ENCODE results near the gene ESRRG.

The ESRRG gene

DNA sequence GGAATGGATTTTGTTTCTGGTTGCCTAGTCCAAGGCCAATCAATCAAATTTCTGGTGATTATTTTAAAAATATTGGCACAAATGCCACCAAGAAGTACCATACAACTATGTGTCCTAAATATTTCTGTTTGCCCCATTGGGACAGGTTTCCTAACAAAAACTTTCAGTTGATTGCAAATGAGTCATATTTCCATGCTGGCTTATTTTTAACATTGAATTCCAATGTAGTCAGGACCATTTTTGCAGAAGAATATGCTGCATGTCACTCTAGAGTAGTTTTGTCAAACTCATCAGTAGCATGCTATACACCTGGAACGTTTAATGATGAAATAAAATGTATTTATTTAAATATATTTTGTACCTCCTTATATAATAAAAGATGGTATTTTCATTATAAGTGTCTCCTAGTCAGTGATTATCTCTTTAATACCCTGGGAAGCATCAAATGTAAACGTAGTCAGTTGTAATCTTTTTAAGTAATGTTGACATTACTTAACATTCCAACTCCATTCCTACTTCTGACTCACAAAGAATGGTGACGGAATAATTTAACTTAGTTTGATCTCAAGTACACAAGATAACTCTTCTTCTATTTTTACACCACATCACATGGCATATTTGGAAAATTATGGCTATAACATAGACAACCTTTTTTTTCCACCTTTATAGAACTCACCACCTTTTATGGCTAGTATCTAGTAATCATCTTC lies 261.0 kb downstream of the ESRRG start:
- Histone ChIP-seq H3K9me3 (ENCODE audit: control insufficient read depth in 2 of 2, low read length in 2 of 2) (no peaks in the 10 kb centered on the region), H3K9ac (ENCODE audit: low read depth in 1 of 2, low read length in 2 of 2) (no peak overlapping the region), H3K27me3 (ENCODE audit: control insufficient read depth in 2 of 2, insufficient read depth in 2 of 2, low read length in 2 of 2) (no peaks in the 10 kb centered on the region), H3K4me1 (ENCODE audit: control insufficient read depth in 2 of 2, insufficient read depth in 2 of 2, low read length in 2 of 2) (no peaks in the 10 kb centered on the region), H3K27ac (ENCODE audit: low read depth in 2 of 2, low read length in 2 of 2) (no peak overlapping the region), H3K4me3 (ENCODE audit: low read length in 2 of 2) (no peak overlapping the region), H3K36me3 (ENCODE audit: control insufficient read depth in 2 of 2, insufficient read depth in 2 of 2, low read length in 2 of 2) (no peaks in the 10 kb centered on the region)

DNA sequence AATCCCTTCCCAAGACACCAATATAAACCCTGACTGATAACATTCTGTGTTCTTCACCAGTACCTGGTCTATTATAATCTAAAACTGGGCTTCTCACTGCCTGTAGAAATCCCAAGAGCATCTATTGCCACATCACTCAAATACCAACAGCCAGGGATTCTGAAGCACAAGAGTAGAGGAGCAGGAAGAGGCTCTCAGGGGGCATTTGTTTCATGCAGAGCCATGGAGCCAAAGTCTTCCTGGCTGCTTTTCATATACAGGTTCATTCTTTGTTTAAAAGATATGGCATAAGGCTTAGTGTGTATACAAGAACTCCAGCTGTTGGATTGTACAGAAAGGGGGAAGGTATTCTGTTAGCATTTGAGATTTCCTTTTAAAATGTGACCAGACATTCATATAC lies 261.8 kb downstream of the ESRRG start:
- Histone ChIP-seq H3K27ac (ENCODE audit: low read depth in 2 of 2, low read length in 2 of 2) (no peak overlapping the region), H3K4me3 (ENCODE audit: low read length in 2 of 2) (no peak overlapping the region), H3K27me3 (ENCODE audit: control insufficient read depth in 2 of 2, insufficient read depth in 2 of 2, low read length in 2 of 2) (no peaks in the 10 kb centered on the region), H3K9ac (ENCODE audit: low read depth in 1 of 2, low read length in 2 of 2) (no peak overlapping the region), H3K9me3 (ENCODE audit: control insufficient read depth in 2 of 2, low read length in 2 of 2) (no peaks in the 10 kb centered on the region), H3K4me1 (ENCODE audit: control insufficient read depth in 2 of 2, insufficient read depth in 2 of 2, low read length in 2 of 2) (no peaks in the 10 kb centered on the region), H3K36me3 (ENCODE audit: control insufficient read depth in 2 of 2, insufficient read depth in 2 of 2, low read length in 2 of 2) (no peaks in the 10 kb centered on the region)

DNA sequence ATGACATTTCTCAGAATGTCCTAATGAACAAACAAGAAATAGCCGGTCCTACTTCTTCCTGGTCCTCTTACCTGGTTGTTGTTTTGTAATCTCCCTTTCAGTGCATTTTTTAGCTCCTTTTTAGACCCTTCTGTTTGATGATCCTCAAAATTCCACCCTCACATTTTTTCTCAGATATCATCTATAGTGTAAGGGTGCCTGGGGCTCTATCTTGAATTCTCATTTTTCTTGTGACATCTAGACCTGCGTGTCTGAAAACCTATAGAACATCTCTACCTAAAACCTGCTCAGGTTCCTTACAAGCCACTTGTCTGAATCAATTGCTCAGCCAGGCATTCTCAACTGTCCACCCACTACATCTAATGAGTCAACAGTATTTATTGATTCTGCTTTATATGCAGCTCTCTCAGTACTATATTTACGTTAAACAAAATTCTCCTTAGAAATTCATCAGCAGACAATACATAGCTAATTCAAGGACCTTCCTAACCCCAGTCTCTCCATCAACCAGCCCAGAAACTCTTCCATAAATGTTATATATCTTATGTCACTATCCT lies 263.5 kb downstream of the ESRRG start:
- Histone ChIP-seq H3K4me1 (ENCODE audit: control insufficient read depth in 2 of 2, insufficient read depth in 2 of 2, low read length in 2 of 2) (no peaks in the 10 kb centered on the region), H3K36me3 (ENCODE audit: control insufficient read depth in 2 of 2, insufficient read depth in 2 of 2, low read length in 2 of 2) (no peaks in the 10 kb centered on the region), H3K27ac (ENCODE audit: low read depth in 2 of 2, low read length in 2 of 2) (no peak overlapping the region), H3K9me3 (ENCODE audit: control insufficient read depth in 2 of 2, low read length in 2 of 2) (no peaks in the 10 kb centered on the region), H3K27me3 (ENCODE audit: control insufficient read depth in 2 of 2, insufficient read depth in 2 of 2, low read length in 2 of 2) (no peaks in the 10 kb centered on the region), H3K9ac (ENCODE audit: low read depth in 1 of 2, low read length in 2 of 2) (no peak overlapping the region), H3K4me3 (ENCODE audit: low read length in 2 of 2) (no peak overlapping the region)

DNA sequence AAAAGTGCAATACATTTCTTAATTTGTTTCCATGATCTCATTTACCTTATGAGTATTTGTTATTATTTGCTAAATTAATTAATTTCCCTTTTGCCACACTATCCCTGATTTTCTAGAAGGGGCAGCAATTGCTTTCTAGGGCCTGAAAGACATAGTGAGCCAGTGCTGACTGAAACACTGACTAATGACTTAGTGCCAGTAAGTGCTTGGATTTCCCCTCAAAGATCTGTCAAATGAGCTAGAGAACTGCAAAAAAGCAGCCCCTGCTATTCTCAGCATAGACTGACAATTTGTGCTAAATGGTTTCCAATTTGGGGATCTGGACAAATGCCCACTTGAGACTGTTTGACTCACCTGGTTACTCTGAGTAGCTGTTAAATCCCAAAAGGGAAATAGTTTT lies 264.4 kb downstream of the ESRRG start:
- Histone ChIP-seq H3K27me3 (ENCODE audit: control insufficient read depth in 2 of 2, insufficient read depth in 2 of 2, low read length in 2 of 2) (no peaks in the 10 kb centered on the region), H3K9me3 (ENCODE audit: control insufficient read depth in 2 of 2, low read length in 2 of 2) (no peaks in the 10 kb centered on the region), H3K27ac (ENCODE audit: low read depth in 2 of 2, low read length in 2 of 2) (no peak overlapping the region), H3K4me3 (ENCODE audit: low read length in 2 of 2) (no peak overlapping the region), H3K4me1 (ENCODE audit: control insufficient read depth in 2 of 2, insufficient read depth in 2 of 2, low read length in 2 of 2) (no peaks in the 10 kb centered on the region), H3K36me3 (ENCODE audit: control insufficient read depth in 2 of 2, insufficient read depth in 2 of 2, low read length in 2 of 2) (no peaks in the 10 kb centered on the region), H3K9ac (ENCODE audit: low read depth in 1 of 2, low read length in 2 of 2) (no peak overlapping the region)

DNA sequence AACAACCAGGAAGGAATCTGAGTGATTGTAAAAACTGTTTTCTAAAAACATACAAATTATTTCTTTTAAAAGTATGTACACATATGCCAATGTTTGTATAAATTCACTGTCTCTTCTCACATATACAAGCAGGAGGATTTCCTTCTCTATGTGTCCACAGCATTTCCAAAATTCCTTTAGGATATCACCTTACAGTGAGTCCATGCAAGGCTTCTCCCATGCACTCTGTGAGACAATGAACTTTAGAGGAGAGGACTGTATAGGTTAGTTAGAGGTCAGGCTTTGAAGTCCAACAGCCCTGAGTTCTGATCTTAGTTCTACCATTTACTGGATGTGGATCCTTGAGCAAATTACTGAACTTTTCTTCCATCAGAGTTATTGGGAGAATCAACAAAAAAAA lies 265.9 kb downstream of the ESRRG start:
- Histone ChIP-seq H3K4me3 (ENCODE audit: low read length in 2 of 2) (no peak overlapping the region), H3K9me3 (ENCODE audit: control insufficient read depth in 2 of 2, low read length in 2 of 2) (no peaks in the 10 kb centered on the region), H3K9ac (ENCODE audit: low read depth in 1 of 2, low read length in 2 of 2) (no peak overlapping the region), H3K36me3 (ENCODE audit: control insufficient read depth in 2 of 2, insufficient read depth in 2 of 2, low read length in 2 of 2) (no peaks in the 10 kb centered on the region), H3K27me3 (ENCODE audit: control insufficient read depth in 2 of 2, insufficient read depth in 2 of 2, low read length in 2 of 2) (no peaks in the 10 kb centered on the region), H3K27ac (ENCODE audit: low read depth in 2 of 2, low read length in 2 of 2) (no peak overlapping the region), H3K4me1 (ENCODE audit: control insufficient read depth in 2 of 2, insufficient read depth in 2 of 2, low read length in 2 of 2) (no peaks in the 10 kb centered on the region)

DNA sequence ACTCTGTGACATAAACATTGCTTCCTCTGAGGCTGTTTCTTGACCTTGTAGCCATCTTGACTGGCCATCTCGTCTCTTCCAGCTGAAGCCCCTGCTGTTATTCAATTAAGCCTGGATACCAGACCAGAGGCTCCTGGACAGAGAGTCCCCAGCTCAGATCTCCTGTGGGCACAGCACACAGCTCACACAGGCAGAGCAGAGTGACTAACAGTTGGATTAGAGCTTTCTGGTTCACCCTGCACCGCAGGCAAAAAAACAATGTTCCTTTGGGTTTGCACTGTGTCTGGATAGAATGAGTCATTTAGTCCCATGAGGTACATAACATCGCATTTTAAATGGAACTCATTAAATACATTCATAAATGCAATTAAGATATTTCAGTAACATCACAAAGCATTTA lies 266.5 kb downstream of the ESRRG start:
- Histone ChIP-seq H3K4me1 (ENCODE audit: control insufficient read depth in 2 of 2, insufficient read depth in 2 of 2, low read length in 2 of 2) (no peaks in the 10 kb centered on the region), H3K4me3 (ENCODE audit: low read length in 2 of 2) (no peak overlapping the region), H3K36me3 (ENCODE audit: control insufficient read depth in 2 of 2, insufficient read depth in 2 of 2, low read length in 2 of 2) (no peaks in the 10 kb centered on the region), H3K9ac (ENCODE audit: low read depth in 1 of 2, low read length in 2 of 2) (no peak overlapping the region), H3K27me3 (ENCODE audit: control insufficient read depth in 2 of 2, insufficient read depth in 2 of 2, low read length in 2 of 2) (no peaks in the 10 kb centered on the region), H3K27ac (ENCODE audit: low read depth in 2 of 2, low read length in 2 of 2) (no peak overlapping the region), H3K9me3 (ENCODE audit: control insufficient read depth in 2 of 2, low read length in 2 of 2) (no peaks in the 10 kb centered on the region)

DNA sequence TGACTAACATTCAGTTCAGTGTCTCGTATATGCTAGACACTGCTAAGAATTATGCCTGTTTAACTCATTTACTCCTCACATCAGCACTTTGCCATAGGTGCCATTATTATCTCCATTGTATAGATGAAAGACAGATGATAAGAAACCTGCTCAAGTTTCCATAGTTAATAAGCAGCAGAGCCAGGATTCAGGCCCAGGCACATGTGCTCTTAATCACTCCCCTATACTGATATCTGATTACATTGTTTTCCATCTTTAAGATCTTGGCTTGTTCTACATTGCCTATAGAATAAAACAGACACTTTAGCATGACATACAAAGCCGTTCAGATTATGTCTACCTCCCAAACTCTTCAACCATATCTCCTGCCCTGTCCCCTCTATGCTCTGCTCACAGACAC lies 269.5 kb downstream of the ESRRG start:
- no peaks in the 10 kb centered on the region for H3K9me3 ChIP-seq (ENCODE audit: control insufficient read depth in 2 of 2, low read length in 2 of 2)
- H3K36me3 ChIP-seq (ENCODE audit: control insufficient read depth in 2 of 2, insufficient read depth in 2 of 2, low read length in 2 of 2): no peaks in the 10 kb centered on the region
- H3K4me3 ChIP-seq (ENCODE audit: low read length in 2 of 2): no peak overlapping the region
- H3K27ac ChIP-seq (ENCODE audit: low read depth in 2 of 2, low read length in 2 of 2): no peak overlapping the region
- H3K27me3 ChIP-seq (ENCODE audit: control insufficient read depth in 2 of 2, insufficient read depth in 2 of 2, low read length in 2 of 2): no peaks in the 10 kb centered on the region
- no peak overlapping the region for H3K9ac ChIP-seq (ENCODE audit: low read depth in 1 of 2, low read length in 2 of 2)
- no peaks in the 10 kb centered on the region for H3K4me1 ChIP-seq (ENCODE audit: control insufficient read depth in 2 of 2, insufficient read depth in 2 of 2, low read length in 2 of 2)
